Gastroesophageal sphincter (tissue), 4 donors: ENCODE measurements around the gene UHMK1. TPM values are rescaled to one million over a fixed set of nuclear protein-coding genes. Genes with fewer than 3 reads are reported as not detected.

Source experiments
- ATAC-seq: fragments of 150-250 bp; one replicate; pipeline ENCODE4 v1.9.1; 2016; ENCODE audit warnings: mild to moderate bottlenecking, moderate library complexity
- H3K27ac ChIP-seq, 4 donors: fragments of 200-600 bp; sonication (generic) in 3 of 4; 1 replicate in 3 of 4; 2 replicates in 1 of 4; pipeline ENCODE4 v1.5.1; 2016 to 2019
- H3K27me3 ChIP-seq: fragments of 200-600 bp; sonication (generic); one replicate; pipeline ENCODE4 v1.5.1; 2019
- H3K36me3 ChIP-seq, 2 donors: fragments of 200-600 bp; sonication (generic); one replicate each; pipeline ENCODE4 v1.5.1; 2019; ENCODE audit warnings: control low read depth in 1 of 2
- H3K4me1 ChIP-seq, 3 donors: fragments of 200-600 bp; sonication (generic); 1 replicate in 2 of 3; 2 replicates in 1 of 3; pipeline ENCODE4 v1.5.1; 2016 to 2019; ENCODE audit warnings: control low read depth in 2 of 3
- H3K4me3 ChIP-seq, 2 donors: fragments of 200-600 bp; sonication (generic); one replicate each; pipeline ENCODE4 v1.5.1; 2019; ENCODE audit warnings: mild to moderate bottlenecking in 1 of 2, moderate library complexity in 1 of 2
- H3K9me3 ChIP-seq, 3 donors: fragments of 200-600 bp; sonication (generic); one replicate each; pipeline ENCODE4 v1.5.1; 2017 to 2019; ENCODE audit warnings: control low read depth in 2 of 3
- CTCF ChIP-seq, 4 experiments: fragments of 200-600 bp in 2 of 4; fragments of 450-650 bp in 2 of 4; sonication (generic) in 1 of 4; IDR thresholded peaks; one replicate each; pipeline ENCODE4 v1.5.1; 2017 to 2019; ENCODE audit warnings: antibody characterized with exemption in 4 of 4, mild to moderate bottlenecking in 2 of 4, moderate library complexity in 2 of 4
- EP300 ChIP-seq: sonication (generic); formaldehyde crosslinking; IDR thresholded peaks from one replicate; pipeline ENCODE4 v1.6.1; 2017; ENCODE audit warnings: antibody characterized with exemption, mild to moderate bottlenecking
- POLR2A ChIP-seq, 2 donors: fragments of 450-650 bp; IDR thresholded peaks; one replicate each; pipeline ENCODE4 v1.6.1; 2017; ENCODE audit warnings: antibody characterized with exemption in 2 of 2, mild to moderate bottlenecking in 2 of 2, moderate library complexity in 1 of 2
- POLR2AphosphoS5 ChIP-seq: sonication (generic); formaldehyde crosslinking; IDR thresholded peaks from one replicate; pipeline ENCODE4 v1.6.1; 2017; ENCODE audit warnings: antibody characterized with exemption
- WGBS, 2 donors: methylation state at CpG; one replicate each; pipeline ENCODE4 v1.1.5; 2018; ENCODE audit warnings: low coverage in 1 of 2; 5-methylcytosine and 5-hydroxymethylcytosine counted together
- total RNA-seq, 4 donors: library from RNA; depleted of rRNA; stranded (reverse); fragments of >200 nt; gene quantifications; one replicate each; pipeline ENCODE4 v1.1.0, GENCODE V29; 2016

UHMK1 gene
- total RNA-seq, 4 donors from 2014 or later, result 27.6 to 41.1 (median 32.3) TPM

DNA sequence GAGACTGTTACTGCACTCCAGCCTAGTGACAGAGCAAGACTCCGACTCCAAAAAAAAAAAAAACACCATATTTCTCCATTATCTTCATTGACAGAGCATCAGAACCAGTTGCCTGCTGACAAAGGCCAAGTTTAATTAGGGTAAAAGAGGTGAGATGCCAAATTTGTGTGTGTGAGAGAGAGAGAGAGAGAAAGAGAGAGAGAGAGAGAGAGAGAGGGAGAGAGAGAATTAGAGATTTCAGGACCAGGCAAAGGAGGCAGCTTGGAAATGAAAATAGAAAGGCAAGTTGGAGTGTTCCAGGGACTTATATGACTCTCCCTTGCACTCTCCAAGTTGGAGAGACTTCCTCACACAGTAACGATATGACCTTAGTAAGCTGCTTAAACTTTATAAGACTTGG, 39.6 kb downstream of the UHMK1 start:
- TF ChIP-seq POLR2A (IDR thresholded peaks at IDR 0.05) (no peak), EP300 (no peak), POLR2AphosphoS5 (no peak), CTCF (IDR thresholded peaks at IDR 0.05) (no peak)
- Histone ChIP-seq H3K4me3 (no peak overlapping the region), H3K36me3 (no peaks in the 10 kb centered on the region), H3K27me3 (no peaks in the 10 kb centered on the region), H3K4me1 (peaks cover 3 to 11% (median 6%) of the 10 kb centered on the region in 3 donors), H3K9me3 (no peaks in the 10 kb centered on the region), H3K27ac (no peak overlapping the region)
- ATAC-seq, result no peak
- 50 to 80% methylated on average over 2 of the region's 2 CpGs for WGBS, 2 donors

DNA sequence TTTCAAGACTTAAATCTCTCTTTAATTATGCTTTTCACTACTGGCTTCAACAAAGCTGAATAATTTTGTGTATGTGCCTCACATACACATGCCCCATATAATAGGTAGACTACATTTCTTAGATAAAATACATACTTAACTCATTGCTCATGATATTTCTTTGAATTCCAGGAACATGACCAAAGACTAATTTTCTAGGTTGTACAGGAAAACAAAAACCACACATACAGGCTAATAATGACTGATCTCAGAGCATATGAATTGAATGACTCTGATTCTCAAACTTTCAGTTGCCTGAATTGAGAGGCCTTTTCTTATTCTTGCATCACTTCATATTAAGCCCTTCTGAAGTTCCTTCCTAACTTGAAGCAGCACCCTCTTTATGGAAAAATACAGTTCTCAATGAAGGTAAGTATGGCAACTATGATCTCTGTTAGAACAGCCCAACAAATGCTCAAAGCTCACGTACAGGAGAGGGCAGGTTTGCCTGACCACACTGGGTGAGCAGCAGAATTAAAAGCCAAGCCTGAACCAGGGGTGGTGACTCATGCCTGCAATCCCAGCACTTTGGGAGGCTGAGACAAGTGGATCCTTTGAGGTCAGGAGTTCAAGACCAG, 41.3 kb downstream of the UHMK1 start:
- 50 to 100% methylated on average over 1 of the region's 1 CpG for WGBS, 2 donors

DNA sequence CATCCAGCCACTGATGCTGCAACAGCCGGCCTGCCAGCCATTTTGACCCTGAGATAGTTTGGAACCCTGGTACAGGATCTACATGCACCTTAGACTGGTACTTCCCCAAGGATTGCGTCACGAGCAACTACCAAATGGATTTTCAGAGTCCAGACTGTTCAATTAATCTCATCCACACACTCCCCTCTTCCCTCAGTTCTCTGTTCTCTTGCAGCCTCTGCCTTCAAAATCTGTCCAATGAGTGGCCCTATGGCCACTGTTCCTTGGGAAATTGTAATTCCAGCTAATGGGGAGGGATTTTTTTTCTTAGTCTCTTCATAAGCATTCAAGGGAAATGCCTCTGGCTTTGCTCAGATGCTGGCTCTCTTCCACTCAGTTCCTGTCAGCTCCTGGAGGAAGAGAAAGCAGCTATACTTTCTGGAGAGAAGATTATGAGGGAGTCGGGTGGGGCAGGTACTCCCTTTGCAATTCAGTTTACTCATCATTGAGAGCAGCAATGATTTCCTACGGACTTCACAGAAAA, 44.1 kb downstream of the UHMK1 start:
- WGBS, 2 donors, result 25 to 36% methylated on average over 4 to 5 of the region's 5 CpGs
- Histone ChIP-seq H3K27me3 (no peaks in the 10 kb centered on the region), H3K4me3 (no peak overlapping the region), H3K4me1 (peaks cover 3 to 15% (median 6%) of the 10 kb centered on the region in 3 donors), H3K36me3 (no peaks in the 10 kb centered on the region), H3K27ac (peak overlapping the region; percentile 51 to 85 (median 76)), H3K9me3 (peaks cover 0 to 8% (median 0%) of the 10 kb centered on the region in 3 donors)
- no peak for TF ChIP-seq EP300
- TF ChIP-seq POLR2A (IDR thresholded peaks at IDR 0.05), result no peak
- TF ChIP-seq POLR2AphosphoS5, result peak; percentile 85
- no peak for TF ChIP-seq CTCF (IDR thresholded peaks at IDR 0.05)
- peak; percentile 92 for ATAC-seq

More for the DNA sequence above, 41.3 kb downstream of the UHMK1 start:
- Histone ChIP-seq H3K27ac (no peak overlapping the region), H3K4me3 (no peak overlapping the region), H3K36me3 (no peaks in the 10 kb centered on the region), H3K4me1 (peaks cover 3 to 15% (median 6%) of the 10 kb centered on the region in 3 donors), H3K27me3 (no peaks in the 10 kb centered on the region), H3K9me3 (peaks cover 0 to 8% (median 0%) of the 10 kb centered on the region in 3 donors)
- TF ChIP-seq POLR2AphosphoS5, result no peak
- no peak for TF ChIP-seq POLR2A (IDR thresholded peaks at IDR 0.05)
- no peak for TF ChIP-seq EP300
- no peak for TF ChIP-seq CTCF (IDR thresholded peaks at IDR 0.05)
- ATAC-seq, result no peak

GRCh38 chr1:162543228-162543627, 45.6 kb downstream of the UHMK1 start:
- Histone ChIP-seq H3K27me3 (no peaks in the 10 kb centered on the region), H3K36me3 (no peaks in the 10 kb centered on the region), H3K4me3 (no peak overlapping the region), H3K27ac (peak overlapping the region in 1 of 4 donors; percentile 77), H3K4me1 (peaks cover 3 to 15% (median 6%) of the 10 kb centered on the region in 3 donors), H3K9me3 (peaks cover 0 to 8% (median 0%) of the 10 kb centered on the region in 3 donors)
- ATAC-seq, result no peak
- 93 to 97% methylated on average over 2 to 3 of the region's 3 CpGs for whole genome bisulfite sequencing, 2 donors
- TF ChIP-seq CTCF (IDR thresholded peaks at IDR 0.05), result no peak
- no peak for TF ChIP-seq POLR2A (IDR thresholded peaks at IDR 0.05)

- peaks cover 0 to 5% (median 0%) of the 10 kb centered on the region in 3 donors for H3K9me3 ChIP-seq
- peaks cover 0 to 22% (median 5%) of the 10 kb centered on the region in 3 donors for H3K4me1 ChIP-seq
- H3K4me3 ChIP-seq, result no peak overlapping the region
- ATAC-seq, result peak; percentile 90
- no peaks in the 10 kb centered on the region for H3K27me3 ChIP-seq
- 27 to 44% methylated on average over 4 of the region's 4 CpGs for WGBS, 2 donors
- no peak for TF ChIP-seq POLR2AphosphoS5
- no peak for TF ChIP-seq EP300
- TF ChIP-seq CTCF (IDR thresholded peaks at IDR 0.05), result no peak
- no peak for TF ChIP-seq POLR2A (IDR thresholded peaks at IDR 0.05)
- H3K27ac ChIP-seq, result peak overlapping the region; percentile 34 to 85 (median 56)
- H3K36me3 ChIP-seq, result no peaks in the 10 kb centered on the region
Observed at GRCh38 chr1:162548170-162548569, 50.6 kb downstream of the UHMK1 start.
